HEK293 (cell line): ENCODE results near the gene CDC14A.

Source experiments
- CTCF ChIP-seq: fragments of 450-650 bp; formaldehyde crosslinking; IDR thresholded peaks from 2 replicates; pipeline ENCODE4 v1.5.1; 2016; ENCODE audit warnings: missing biosample characterization, missing genetic modification characterization
- REPIN1 ChIP-seq: fragments of 450-650 bp; formaldehyde crosslinking; IDR thresholded peaks from 2 replicates; pipeline ENCODE4 v1.5.1; 2017; ENCODE audit warnings: missing biosample characterization, missing genetic modification characterization, low read depth
- TRIM28 ChIP-seq: IDR thresholded peaks from 2 replicates; pipeline ENCODE4 v1.6.1; 2011; ENCODE audit warnings: low read length, control low read depth, borderline replicate concordance
- ZNF138 ChIP-seq: fragments of 450-650 bp; formaldehyde crosslinking; IDR thresholded peaks from 2 replicates; pipeline ENCODE4 v1.5.1; 2016; ENCODE audit warnings: missing biosample characterization, missing genetic modification characterization, borderline replicate concordance
- ZNF292 ChIP-seq: fragments of 450-650 bp; formaldehyde crosslinking; IDR thresholded peaks from 2 replicates; pipeline ENCODE4 v1.5.1; 2016; ENCODE audit warnings: low read depth, missing biosample characterization, missing genetic modification characterization, borderline replicate concordance
- ZNF548 ChIP-seq: fragments of 450-650 bp; formaldehyde crosslinking; IDR thresholded peaks from 2 replicates; pipeline ENCODE4 v1.5.1; 2016; ENCODE audit warnings: missing biosample characterization, missing genetic modification characterization
- ZNF571 ChIP-seq: fragments of 450-650 bp; formaldehyde crosslinking; IDR thresholded peaks from 2 replicates; pipeline ENCODE4 v1.5.0; 2017; ENCODE audit warnings: missing biosample characterization, missing genetic modification characterization
- ZNF624 ChIP-seq: fragments of 450-650 bp; formaldehyde crosslinking; IDR thresholded peaks from 2 replicates; pipeline ENCODE4 v1.5.1; 2017; ENCODE audit warnings: missing biosample characterization, missing genetic modification characterization
- ZNF704 ChIP-seq: fragments of 450-650 bp; formaldehyde crosslinking; IDR thresholded peaks from 2 replicates; pipeline ENCODE4 v1.5.1; 2016; ENCODE audit warnings: missing biosample characterization, missing genetic modification characterization
- ZNF768 ChIP-seq: fragments of 450-650 bp; formaldehyde crosslinking; IDR thresholded peaks from 2 replicates; pipeline ENCODE4 v1.5.1; 2018; ENCODE audit warnings: missing biosample characterization, mild to moderate bottlenecking, missing genetic modification characterization
- ZNF791 ChIP-seq: fragments of 450-650 bp; formaldehyde crosslinking; IDR thresholded peaks from 2 replicates; pipeline ENCODE4 v1.5.1; 2016; ENCODE audit warnings: missing biosample characterization, missing genetic modification characterization

GRCh38 chr1:100441651-100442050, 89.3 kb downstream of the CDC14A start:
- TF ChIP-seq CTCF (no peak), ZNF704 (tag by site-specific recombination) (no peak), ZNF138 (tag by site-specific recombination) (no peak), ZNF292 (tag by site-specific recombination) (no peak), ZNF548 (no peak), REPIN1 (tag by site-specific recombination) (no peak), ZNF624 (tag by site-specific recombination) (no peak), ZNF791 (tag by site-specific recombination) (no peak), TRIM28 (no peak), ZNF571 (no peak), ZNF768 (tag by site-specific recombination) (no peak)
